Tibial nerve (tissue), 4 donors: ENCODE measurements around the gene SCN5A.

Experiments used
- CTCF ChIP-seq, 5 experiments: fragments of 200-600 bp in 3 of 5; fragments of 450-650 bp in 2 of 5; sonication (generic) in 3 of 5; IDR thresholded peaks; one replicate each; pipeline ENCODE4 v1.5.1; 2016 to 2019; ENCODE audit warnings: antibody characterized with exemption in 5 of 5, mild to moderate bottlenecking in 3 of 5, moderate library complexity in 2 of 5
- EP300 ChIP-seq, 2 donors: sonication (generic); formaldehyde crosslinking; IDR thresholded peaks; one replicate each; pipeline ENCODE4 v1.6.1; 2017; ENCODE audit warnings: antibody characterized with exemption in 2 of 2, mild to moderate bottlenecking in 1 of 2
- POLR2A ChIP-seq, 2 donors: fragments of 450-650 bp; IDR thresholded peaks; one replicate each; pipeline ENCODE4 v1.6.1; 2017; ENCODE audit warnings: antibody characterized with exemption in 2 of 2, mild to moderate bottlenecking in 2 of 2, moderate library complexity in 2 of 2

- TF ChIP-seq CTCF (IDR thresholded peaks at IDR 0.05) (no peak), POLR2A (IDR thresholded peaks at IDR 0.05) (no peak), EP300 (IDR thresholded peaks at IDR 0.05) (no peak)
Observed at GRCh38 chr3:38581774-38582173, 67.7 kb downstream of the SCN5A start.
